Measurements from ENCODE around the gene THRB.

Gene THRB

GRCh38 chr3:24299806-24300626 is 194.6 kb downstream of the THRB start:
- no peaks in the 10 kb centered on the region for H3K4me1 Mint-ChIP-seq
- no peak overlapping the region for H3K27ac Mint-ChIP-seq
- no peaks in the 10 kb centered on the region for H3K36me3 Mint-ChIP-seq
- H3K27me3 Mint-ChIP-seq, result peaks cover 5% of the 10 kb centered on the region
- no peaks in the 10 kb centered on the region for H3K9me3 Mint-ChIP-seq
- H3K4me3 Mint-ChIP-seq, result no peak overlapping the region

DNA sequence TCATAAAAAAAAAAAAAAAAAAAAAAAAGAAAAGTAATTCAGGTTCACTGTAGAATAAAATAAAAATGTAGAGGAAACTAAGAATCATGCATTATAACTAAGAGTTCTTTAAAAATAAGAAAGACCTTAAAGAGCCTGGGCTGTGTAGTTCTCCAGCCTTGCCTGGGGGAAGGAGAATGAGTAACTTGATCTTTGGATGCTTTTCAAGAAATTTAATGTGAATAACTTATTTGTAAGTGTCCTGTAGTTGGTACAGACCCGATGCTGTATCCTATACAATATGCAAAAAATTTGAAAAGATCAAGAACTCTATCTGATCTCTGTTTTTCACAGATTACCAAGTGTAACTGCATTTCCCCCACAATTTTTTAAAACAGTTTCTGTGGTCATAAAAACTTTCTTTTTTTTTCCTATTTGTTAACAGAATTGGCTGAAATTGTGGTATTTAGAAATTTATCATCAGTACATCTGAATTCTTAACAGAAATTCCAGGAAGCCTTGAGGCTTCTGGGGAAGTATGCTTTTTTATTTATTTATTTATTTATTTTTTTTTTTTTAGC is 195.3 kb downstream of the THRB start:
- Mint-ChIP-seq H3K4me1 (no peaks in the 10 kb centered on the region), H3K9me3 (no peaks in the 10 kb centered on the region), H3K36me3 (no peaks in the 10 kb centered on the region), H3K27me3 (peaks cover 4% of the 10 kb centered on the region), H3K4me3 (no peak overlapping the region), H3K27ac (no peak overlapping the region)

DNA sequence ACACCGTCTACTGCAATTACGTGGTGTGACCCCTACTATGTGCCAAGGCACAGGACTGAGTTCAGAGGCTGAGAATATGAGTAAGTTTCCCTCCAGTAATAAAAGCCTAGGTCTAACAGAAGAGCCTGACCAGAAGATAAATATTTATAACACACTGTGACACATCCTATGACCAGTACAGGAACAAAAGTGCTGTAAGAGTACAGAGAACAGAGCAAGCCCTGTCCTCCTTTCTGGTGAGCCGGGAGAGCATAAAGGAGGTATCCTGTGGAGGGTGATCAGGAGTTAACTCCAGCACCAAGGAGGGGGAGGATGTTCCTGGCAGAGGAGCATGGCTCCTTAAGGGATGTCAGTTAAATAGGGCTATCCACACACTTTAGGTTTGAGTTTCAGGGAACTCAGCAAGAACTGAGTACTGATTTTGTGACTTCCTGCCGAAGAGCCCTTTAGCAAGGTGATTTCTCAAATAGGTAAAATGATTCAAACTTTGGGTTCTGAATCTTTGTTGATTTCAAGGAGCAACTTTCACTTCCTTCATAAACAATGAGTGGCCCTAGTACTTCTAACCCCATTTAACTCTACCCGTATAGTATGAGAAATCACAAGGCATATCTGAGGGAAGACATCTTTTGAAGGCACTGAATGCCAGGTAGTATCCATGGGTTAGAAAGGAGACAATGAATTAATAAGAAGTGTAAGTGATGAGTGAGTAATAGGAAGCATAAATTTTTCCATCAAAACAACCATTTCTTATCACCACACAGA is 198.0 kb downstream of the THRB start:
- no peaks in the 10 kb centered on the region for H3K36me3 Mint-ChIP-seq
- H3K27me3 Mint-ChIP-seq, result peaks cover 1% of the 10 kb centered on the region
- H3K27ac Mint-ChIP-seq, result no peak overlapping the region
- no peaks in the 10 kb centered on the region for H3K4me1 Mint-ChIP-seq
- no peaks in the 10 kb centered on the region for H3K9me3 Mint-ChIP-seq
- no peak overlapping the region for H3K4me3 Mint-ChIP-seq

DNA sequence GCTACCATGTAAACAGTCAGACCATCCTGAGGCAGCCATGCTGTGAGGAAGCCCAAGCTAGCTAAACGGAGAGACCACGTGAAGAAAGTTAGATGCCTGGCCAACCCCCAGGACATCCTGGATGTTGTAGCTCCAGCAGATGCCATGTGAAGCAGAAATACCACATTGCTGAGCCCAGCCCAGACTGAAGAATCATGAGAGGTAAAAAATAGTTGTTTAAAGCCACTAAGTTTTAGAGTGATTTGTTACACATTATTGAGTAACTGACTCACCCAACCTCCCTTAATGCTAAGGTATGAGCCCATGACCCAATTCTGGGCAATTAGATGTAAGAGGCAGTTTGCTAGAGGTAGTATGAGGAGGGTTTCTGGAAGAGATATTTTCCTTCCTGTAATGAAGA is 200.5 kb downstream of the THRB start:
- Mint-ChIP-seq H3K36me3 (no peaks in the 10 kb centered on the region), H3K4me1 (no peaks in the 10 kb centered on the region), H3K9me3 (no peaks in the 10 kb centered on the region)

DNA sequence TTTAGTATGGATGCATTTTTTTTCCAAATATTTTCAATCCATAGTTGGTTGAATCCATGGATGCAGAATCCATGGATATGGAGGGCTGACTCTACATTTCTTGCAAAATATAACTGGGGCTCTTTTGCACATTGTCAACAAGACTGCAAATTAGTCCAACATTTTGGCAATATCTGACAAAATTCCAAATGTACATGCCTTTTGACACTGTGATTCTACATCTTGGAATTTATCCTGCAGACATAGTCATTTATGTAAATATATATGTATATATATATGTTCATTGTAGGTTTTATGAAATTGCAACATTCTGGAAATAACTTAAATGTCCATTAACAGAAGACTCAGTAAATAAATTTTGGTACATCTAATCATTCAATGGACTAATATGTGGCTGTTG is 203.0 kb downstream of the THRB start:
- Mint-ChIP-seq H3K36me3 (no peaks in the 10 kb centered on the region), H3K9me3 (no peaks in the 10 kb centered on the region), H3K4me1 (no peaks in the 10 kb centered on the region), H3K4me3 (no peak overlapping the region), H3K27ac (no peak overlapping the region), H3K27me3 (no peaks in the 10 kb centered on the region)

More for the DNA sequence above, 200.5 kb downstream of the THRB start:
- Mint-ChIP-seq H3K27ac (no peak overlapping the region), H3K4me3 (no peak overlapping the region), H3K27me3 (no peaks in the 10 kb centered on the region)

DNA sequence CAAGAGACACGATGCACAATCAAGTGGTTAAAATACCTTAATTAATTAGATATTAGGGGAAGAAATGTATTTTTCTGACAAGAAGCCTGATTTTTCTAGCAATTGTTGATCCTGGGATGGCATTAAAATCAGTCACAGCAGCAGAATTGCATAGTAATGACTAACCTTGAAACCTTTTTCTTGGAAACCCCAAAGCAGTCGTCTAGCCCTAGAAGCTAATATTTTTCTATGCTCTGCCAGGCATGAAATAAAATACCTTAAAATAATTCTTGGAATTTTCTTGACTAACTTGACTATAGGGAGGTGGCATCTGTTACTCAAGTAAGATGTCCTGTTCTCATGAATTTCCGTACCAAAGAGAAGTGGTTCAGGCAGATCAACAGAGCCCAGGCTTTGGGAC is 204.1 kb downstream of the THRB start:
- H3K9me3 Mint-ChIP-seq, result no peaks in the 10 kb centered on the region

GRCh38 chr3:24288496-24289236 is 206.0 kb downstream of the THRB start:
- H3K36me3 Mint-ChIP-seq, result no peaks in the 10 kb centered on the region
- no peaks in the 10 kb centered on the region for H3K27me3 Mint-ChIP-seq
- no peak overlapping the region for H3K27ac Mint-ChIP-seq

More for the DNA sequence above, 204.1 kb downstream of the THRB start:
- Mint-ChIP-seq H3K27me3 (no peaks in the 10 kb centered on the region), H3K36me3 (no peaks in the 10 kb centered on the region), H3K4me1 (no peaks in the 10 kb centered on the region), H3K27ac (no peak overlapping the region), H3K4me3 (no peak overlapping the region)

GRCh38 chr3:24287755-24288450 is 206.7 kb downstream of the THRB start:
- Mint-ChIP-seq H3K27ac (no peak overlapping the region), H3K4me3 (no peak overlapping the region), H3K9me3 (no peaks in the 10 kb centered on the region), H3K36me3 (no peaks in the 10 kb centered on the region), H3K4me1 (no peaks in the 10 kb centered on the region), H3K27me3 (no peaks in the 10 kb centered on the region)

More at GRCh38 chr3:24288496-24289236, 206.0 kb downstream of the THRB start:
- H3K4me1 Mint-ChIP-seq, result no peaks in the 10 kb centered on the region
- H3K9me3 Mint-ChIP-seq, result no peaks in the 10 kb centered on the region
- no peak overlapping the region for H3K4me3 Mint-ChIP-seq

- H3K9me3 Mint-ChIP-seq, result no peaks in the 10 kb centered on the region
- no peak overlapping the region for H3K27ac Mint-ChIP-seq
- H3K4me1 Mint-ChIP-seq, result no peaks in the 10 kb centered on the region
- H3K36me3 Mint-ChIP-seq, result no peaks in the 10 kb centered on the region
- no peak overlapping the region for H3K4me3 Mint-ChIP-seq
- H3K27me3 Mint-ChIP-seq, result no peaks in the 10 kb centered on the region
These were observed 208.2 kb downstream of the THRB start for GRCh38 chr3:24286405-24286804.

GRCh38 chr3:24278543-24278942 is 216.1 kb downstream of the THRB start:
- no peaks in the 10 kb centered on the region for H3K9me3 Mint-ChIP-seq
- no peak overlapping the region for H3K4me3 Mint-ChIP-seq
- peaks cover 4% of the 10 kb centered on the region for H3K27me3 Mint-ChIP-seq
- no peak overlapping the region for H3K27ac Mint-ChIP-seq
- H3K36me3 Mint-ChIP-seq, result no peaks in the 10 kb centered on the region
- H3K4me1 Mint-ChIP-seq, result no peaks in the 10 kb centered on the region

- Mint-ChIP-seq H3K4me1 (no peaks in the 10 kb centered on the region), H3K27me3 (peaks cover 3% of the 10 kb centered on the region), H3K4me3 (no peak overlapping the region), H3K27ac (no peak overlapping the region), H3K36me3 (no peaks in the 10 kb centered on the region), H3K9me3 (no peaks in the 10 kb centered on the region)
These were observed 221.2 kb downstream of the THRB start for GRCh38 chr3:24273491-24273890.

DNA sequence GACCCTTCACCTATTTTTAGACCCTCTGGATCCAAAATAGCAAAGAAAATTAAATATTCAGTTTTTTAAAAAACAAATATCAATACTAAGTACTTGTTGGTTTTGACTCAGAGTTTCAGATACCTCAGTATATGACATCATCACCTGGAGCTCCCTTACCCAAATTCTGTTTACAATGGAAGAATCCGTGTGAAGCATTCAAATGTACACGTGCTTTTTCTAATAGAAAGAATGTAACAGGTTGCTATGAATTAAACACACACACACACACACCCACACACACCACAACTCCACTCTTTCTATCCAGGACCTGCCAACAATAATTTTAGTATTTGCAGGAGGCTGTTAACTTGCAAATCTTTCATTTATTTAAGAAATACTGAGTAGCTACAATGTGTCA is 221.8 kb downstream of the THRB start:
- Mint-ChIP-seq H3K9me3 (no peaks in the 10 kb centered on the region), H3K27me3 (peaks cover 3% of the 10 kb centered on the region), H3K36me3 (no peaks in the 10 kb centered on the region), H3K4me3 (no peak overlapping the region), H3K27ac (no peak overlapping the region), H3K4me1 (no peaks in the 10 kb centered on the region)

DNA sequence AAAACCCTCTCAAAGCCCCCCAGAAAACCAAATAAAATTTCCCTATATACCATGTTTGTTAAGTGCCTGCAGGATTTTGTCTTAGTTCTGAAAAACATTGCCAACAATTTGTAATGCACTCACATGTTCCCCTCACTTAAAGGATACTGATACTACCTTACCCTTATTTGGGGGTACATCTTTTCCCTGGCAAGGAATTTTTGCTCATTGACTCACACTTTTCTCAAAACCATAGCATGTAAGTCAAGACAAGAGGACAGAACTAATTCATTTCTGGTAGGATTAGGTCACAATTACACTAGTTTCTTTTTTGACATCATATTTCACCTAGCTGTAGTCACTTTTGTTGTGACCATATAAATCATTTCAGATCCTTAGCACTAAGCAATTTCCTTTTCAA is 222.2 kb downstream of the THRB start:
- no peaks in the 10 kb centered on the region for H3K9me3 Mint-ChIP-seq
- H3K4me3 Mint-ChIP-seq, result no peak overlapping the region
- H3K27me3 Mint-ChIP-seq, result peaks cover 3% of the 10 kb centered on the region

DNA sequence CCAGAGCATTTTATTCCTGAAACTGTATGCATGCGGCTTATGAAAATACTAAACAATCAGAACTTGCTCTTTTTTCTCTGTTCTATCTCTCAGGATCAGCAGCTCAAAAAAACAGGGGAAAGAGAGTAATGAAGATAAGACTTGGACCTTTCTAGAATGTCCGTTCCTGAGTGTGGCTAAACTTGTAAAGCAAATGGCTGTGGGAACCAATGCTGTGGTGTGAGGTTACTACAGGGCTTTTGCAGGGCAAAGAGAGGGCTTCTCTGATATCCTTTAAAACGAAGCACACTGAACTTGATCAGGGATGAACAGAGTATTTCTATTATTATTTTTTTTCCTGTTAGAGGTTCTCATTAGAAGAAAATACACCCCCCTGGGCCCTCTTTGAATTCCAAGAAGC is 223.4 kb downstream of the THRB start:
- H3K27me3 Mint-ChIP-seq, result peaks cover 1% of the 10 kb centered on the region
- H3K4me1 Mint-ChIP-seq, result no peaks in the 10 kb centered on the region
- H3K9me3 Mint-ChIP-seq, result no peaks in the 10 kb centered on the region
- no peak overlapping the region for H3K4me3 Mint-ChIP-seq
- no peaks in the 10 kb centered on the region for H3K36me3 Mint-ChIP-seq
- no peak overlapping the region for H3K27ac Mint-ChIP-seq

More for the DNA sequence above, 222.2 kb downstream of the THRB start:
- Mint-ChIP-seq H3K36me3 (no peaks in the 10 kb centered on the region), H3K4me1 (no peaks in the 10 kb centered on the region), H3K27ac (no peak overlapping the region)

- H3K36me3 Mint-ChIP-seq, result no peaks in the 10 kb centered on the region
- no peak overlapping the region for H3K27ac Mint-ChIP-seq
- no peaks in the 10 kb centered on the region for H3K4me1 Mint-ChIP-seq
These were observed 223.9 kb downstream of the THRB start for GRCh38 chr3:24270744-24271143.

More at GRCh38 chr3:24270744-24271143, 223.9 kb downstream of the THRB start:
- Mint-ChIP-seq H3K9me3 (no peaks in the 10 kb centered on the region), H3K27me3 (peaks cover 1% of the 10 kb centered on the region), H3K4me3 (no peak overlapping the region)
